LNCaP clone FGC (cell line): ENCODE results near the gene C1orf174.
A peak's percentile ranks its signal among the peaks of the same experiment; 100 is the strongest.

Source experiments
- DNase-seq: peaks from one replicate; pipeline ENCODE4 v3.0.0-alpha.2; 2011; ENCODE audit warnings: low read depth
- H3K4me3 ChIP-seq: 2 replicates; pipeline ENCODE4 v1.5.1; 2011; ENCODE audit warnings: mild to moderate bottlenecking, low read depth, low read length, control low read depth
- TF ChIP-seq, protein P1 (sequence below): IDR thresholded peaks from 2 replicates; pipeline ENCODE4 v1.5.1; 2012; ENCODE audit warnings: mild to moderate bottlenecking; ENCODE audit not compliant: control insufficient read depth, insufficient read depth; ENCODE audit errors: extremely low read depth

C1orf174 gene

DNA sequence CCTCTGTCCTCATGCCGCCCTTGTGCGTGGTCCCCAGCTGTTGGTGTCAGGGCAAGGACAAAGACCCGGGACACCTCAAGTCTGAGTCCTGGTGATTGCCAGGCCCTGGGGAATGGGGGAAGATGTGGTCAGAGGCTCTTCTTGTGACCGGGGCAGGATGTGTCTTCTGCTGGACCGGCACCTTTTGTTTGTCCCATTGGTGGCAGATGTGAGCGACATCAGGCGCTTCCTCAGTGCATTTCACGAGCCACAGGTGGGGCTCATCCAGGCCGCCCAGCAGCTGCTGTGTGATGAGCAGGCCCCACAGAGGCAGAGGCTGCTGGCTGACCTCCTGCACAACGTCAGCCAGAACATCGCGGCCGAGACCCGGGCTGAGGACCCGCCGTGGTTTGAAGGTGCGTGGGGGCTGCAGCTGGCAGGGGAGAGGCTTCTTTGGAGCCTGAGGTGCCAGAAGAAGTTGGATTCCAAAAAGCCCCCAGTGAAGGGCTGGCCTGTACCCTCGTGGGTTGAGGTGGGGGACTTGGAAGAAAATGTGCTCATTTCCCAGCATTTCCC is 34.4 kb downstream of the C1orf174 start:
- TF ChIP-seq, protein P1, sequence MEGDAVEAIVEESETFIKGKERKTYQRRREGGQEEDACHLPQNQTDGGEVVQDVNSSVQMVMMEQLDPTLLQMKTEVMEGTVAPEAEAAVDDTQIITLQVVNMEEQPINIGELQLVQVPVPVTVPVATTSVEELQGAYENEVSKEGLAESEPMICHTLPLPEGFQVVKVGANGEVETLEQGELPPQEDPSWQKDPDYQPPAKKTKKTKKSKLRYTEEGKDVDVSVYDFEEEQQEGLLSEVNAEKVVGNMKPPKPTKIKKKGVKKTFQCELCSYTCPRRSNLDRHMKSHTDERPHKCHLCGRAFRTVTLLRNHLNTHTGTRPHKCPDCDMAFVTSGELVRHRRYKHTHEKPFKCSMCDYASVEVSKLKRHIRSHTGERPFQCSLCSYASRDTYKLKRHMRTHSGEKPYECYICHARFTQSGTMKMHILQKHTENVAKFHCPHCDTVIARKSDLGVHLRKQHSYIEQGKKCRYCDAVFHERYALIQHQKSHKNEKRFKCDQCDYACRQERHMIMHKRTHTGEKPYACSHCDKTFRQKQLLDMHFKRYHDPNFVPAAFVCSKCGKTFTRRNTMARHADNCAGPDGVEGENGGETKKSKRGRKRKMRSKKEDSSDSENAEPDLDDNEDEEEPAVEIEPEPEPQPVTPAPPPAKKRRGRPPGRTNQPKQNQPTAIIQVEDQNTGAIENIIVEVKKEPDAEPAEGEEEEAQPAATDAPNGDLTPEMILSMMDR: no peak
- no peak for DNase-seq
- H3K4me3 ChIP-seq: no peak overlapping the region

DNA sequence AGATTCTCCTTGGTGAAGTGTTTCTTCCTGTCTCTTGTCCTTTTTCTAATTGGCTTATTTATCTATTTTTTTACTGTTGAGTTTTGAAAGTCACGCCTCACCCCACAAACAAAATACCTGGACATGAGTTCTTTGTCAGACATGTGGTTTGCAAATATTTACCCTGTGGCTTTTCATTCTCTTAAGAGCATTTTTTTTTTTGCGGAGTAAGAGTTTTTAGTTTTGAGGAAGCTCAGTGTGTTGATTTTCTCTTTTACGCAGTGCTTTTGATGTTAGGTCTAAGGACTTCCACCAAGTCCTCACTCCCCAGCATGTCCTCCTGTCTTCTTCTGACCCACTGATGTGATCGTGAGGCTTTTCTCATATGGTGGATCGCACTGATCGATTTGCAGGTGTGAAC is 35.2 kb downstream of the C1orf174 start:
- H3K4me3 ChIP-seq: no peak overlapping the region
- DNase-seq: no peak
- TF ChIP-seq, protein P1: no peak

DNA sequence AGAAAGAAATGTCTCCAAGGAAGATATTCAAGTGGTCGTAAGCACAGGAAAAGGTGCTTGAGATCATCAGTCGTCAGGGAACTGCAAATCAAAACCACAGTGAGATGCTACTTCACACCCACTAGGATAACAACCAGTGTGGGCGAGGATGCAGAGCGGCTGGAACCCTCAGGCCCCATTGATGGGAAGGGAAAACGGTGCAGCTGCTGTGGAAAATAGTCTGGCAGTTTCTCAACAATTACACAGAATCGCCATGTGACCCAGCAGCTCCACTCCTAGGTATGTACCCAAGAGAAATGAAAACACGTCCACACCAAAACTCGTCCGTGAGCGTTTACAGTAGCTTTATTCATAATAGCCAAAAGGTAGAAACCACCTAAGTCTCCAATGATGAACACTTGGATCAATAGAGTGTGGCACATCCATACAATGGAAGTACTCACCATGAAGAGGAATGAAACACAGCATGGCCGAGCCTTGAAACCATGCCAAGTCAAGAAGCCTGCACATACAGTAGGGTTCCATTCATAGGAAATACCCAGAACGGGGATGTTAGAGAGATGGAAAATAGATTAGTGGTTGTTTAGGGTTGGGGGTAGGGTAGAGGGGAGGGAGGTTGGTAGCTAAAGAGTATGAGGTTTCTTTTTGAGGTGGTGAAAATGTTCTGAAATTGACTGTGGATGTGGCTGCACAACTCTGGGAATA is 36.7 kb downstream of the C1orf174 start:
- TF ChIP-seq, protein P1: no peak
- no peak for DNase-seq
- no peak overlapping the region for H3K4me3 ChIP-seq

DNA sequence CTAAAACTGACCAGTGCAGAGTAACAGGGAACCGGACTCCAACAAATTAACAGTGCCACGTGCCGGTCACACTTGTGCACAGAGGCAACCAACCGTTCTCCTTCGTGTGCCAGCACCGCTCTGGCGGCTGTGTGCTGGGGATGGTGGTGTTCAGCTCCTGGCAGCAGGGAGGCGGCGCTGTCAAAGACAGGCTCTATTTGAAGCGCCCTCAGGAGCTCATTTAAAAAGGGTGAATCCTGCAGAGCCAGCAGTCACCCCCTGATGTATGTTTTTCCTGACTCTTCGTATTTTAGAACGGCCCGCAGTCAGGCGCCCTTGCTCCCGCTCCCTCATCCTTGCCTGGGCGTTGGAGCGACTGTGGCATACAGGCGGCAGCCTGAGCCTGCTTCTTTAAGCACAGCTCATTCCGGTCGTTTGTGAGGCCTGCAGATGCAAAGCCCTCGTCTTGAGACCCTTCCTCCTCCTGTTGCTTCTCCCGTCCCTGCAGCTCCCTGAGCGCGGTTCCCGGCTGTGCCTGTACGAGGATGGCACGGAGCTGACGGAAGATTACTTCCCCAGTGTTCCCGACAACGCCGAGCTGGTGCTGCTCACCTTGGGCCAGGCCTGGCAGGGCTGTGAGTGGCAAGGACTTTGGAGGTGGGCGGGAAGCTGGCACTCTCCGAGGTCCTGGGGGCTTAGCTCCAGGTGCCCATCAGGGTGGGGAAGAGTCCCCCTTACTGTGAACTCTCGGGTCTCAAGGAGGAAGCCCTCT is 41.7 kb downstream of the C1orf174 start:
- DNase-seq: peak; percentile 21
- TF ChIP-seq, protein P1: peak; percentile 20; the same call in 1 of the 2 replicates
- peak overlapping the region; percentile 94 for H3K4me3 ChIP-seq

DNA sequence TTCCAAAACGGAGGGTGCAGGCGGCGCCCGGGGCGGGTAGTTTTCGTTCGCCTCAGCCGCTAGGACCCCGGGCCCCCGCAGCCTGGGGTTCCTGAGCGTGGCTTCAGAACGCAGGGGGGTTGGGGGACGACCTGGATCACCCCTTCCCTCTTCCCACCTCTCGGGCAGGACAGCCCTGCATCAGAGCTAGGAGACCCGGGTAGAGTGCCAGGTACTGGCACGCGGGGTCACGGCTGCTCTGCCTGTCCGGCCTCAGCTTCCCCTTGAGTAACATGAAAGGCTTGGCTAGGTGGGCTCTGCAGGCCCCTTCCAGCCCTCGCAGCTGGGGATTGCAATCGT is 42.3 kb downstream of the C1orf174 start:
- TF ChIP-seq, protein P1: no peak
- peak overlapping the region; percentile 94 for H3K4me3 ChIP-seq
- DNase-seq: no peak

DNA sequence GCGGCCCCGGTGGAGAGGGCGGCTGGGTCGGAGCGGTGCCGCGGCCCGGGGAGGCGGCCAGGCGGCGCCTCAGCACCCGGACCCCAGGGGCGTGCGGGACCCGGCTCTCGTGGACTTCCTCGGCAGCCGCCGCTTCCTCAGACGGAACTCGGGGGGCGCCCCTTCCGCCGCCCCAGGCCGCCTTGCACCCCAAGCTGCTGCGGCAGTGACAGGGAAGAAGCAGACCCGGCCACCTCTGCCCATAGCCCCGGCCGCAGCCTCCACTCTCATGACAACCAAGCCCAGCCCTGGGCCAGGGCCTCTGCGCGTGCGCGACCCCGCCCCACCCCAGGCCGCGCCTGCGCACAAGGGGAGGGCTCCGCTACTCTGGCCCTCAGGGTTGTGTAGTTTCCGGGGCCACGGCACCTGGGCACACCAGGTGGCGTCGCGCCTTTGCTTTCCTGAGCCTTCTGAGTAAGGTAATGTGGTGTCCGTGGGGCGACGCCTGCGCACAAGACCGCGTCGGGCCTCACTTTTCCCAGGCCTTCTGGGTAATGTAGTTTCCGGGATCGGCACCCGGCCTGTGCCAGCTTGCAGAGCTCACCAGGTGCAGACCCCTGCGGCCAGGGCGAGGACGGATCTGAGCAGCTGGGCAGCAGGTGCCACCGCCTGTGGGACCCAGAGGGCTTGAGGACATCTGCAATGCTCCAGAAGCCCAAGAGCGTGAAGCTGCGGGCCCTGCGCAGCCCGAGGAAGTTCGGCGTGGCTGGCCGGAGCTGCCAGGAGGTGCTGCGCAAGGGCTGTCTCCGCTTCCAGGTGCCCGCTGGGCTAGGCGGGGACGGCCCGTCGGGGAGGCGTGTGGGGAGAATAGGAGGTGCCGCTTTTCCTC is 42.9 kb downstream of the C1orf174 start, which contains the start of the genes CEP104 and DFFB:
Gene CEP104, minus strand, starts transcription at position 289 of the 868 bp plus-strand sequence. CDS start 4,804 bp downstream, outside the sequence.
Gene DFFB, plus strand, starts transcription at position 554 of the 868 bp plus-strand sequence. Its CDS starts 128 bp downstream, at position 682.
- DNase-seq: peak; percentile 97
- TF ChIP-seq, protein P1: peak; percentile 65
- H3K4me3 ChIP-seq: peak within 1 kb of the TSS; percentile 94
